Loucy (cell line): ENCODE measurements around the gene MEN1.

Experiments used
- EZH2phosphoT487 ChIP-seq: fragments of 200-600 bp; IDR thresholded peaks from 2 replicates; pipeline ENCODE4 v1.6.1; 2018; ENCODE audit warnings: antibody characterized with exemption, mild to moderate bottlenecking, moderate library complexity, borderline replicate concordance
- TF ChIP-seq, protein P1 (sequence below): fragments of 200-600 bp; sonication (generic); conservative IDR thresholded peaks from 2 replicates; pipeline ENCODE4 v1.5.1; 2014; ENCODE audit warnings: mild to moderate bottlenecking, antibody characterized with exemption, low read length

DNA sequence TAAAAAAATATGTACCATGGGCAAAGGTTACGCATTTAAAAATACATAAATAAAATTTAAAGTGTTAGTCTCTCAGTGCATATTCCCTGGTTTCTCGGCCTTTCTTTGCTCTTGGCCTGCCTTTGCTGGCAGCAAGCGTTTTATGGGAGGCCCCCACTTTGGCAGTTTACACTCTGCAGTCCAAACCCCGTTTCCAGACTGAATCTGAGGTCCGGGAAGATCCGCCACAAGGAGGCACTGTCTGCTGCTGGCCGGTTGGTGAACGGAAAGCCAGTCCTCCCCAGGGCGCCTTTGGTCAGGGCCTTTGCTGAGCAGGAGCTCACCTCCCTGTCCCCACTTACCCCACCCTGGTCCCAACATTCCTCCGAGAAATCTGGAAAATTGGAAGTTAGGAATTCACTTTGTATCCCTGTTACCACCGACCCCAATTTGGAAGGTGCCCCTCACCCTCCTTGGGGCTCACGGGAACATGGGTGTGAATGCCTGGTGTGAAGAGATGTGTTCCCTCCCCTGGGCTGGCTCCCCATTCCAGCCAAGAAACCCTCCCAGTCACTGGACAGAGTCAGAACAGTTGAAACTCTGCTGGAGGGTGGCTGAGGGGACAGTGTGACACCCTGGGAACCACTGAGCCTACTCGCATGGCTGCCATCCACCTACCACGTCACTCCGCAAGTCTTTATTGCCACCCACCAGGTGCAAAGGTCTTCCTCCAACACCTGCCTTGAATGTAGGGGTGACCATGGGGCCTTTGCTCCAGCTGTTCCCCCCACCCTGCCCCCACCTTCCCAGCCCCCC lies 22.6 kb downstream of the MEN1 start:
- TF ChIP-seq, protein P1, sequence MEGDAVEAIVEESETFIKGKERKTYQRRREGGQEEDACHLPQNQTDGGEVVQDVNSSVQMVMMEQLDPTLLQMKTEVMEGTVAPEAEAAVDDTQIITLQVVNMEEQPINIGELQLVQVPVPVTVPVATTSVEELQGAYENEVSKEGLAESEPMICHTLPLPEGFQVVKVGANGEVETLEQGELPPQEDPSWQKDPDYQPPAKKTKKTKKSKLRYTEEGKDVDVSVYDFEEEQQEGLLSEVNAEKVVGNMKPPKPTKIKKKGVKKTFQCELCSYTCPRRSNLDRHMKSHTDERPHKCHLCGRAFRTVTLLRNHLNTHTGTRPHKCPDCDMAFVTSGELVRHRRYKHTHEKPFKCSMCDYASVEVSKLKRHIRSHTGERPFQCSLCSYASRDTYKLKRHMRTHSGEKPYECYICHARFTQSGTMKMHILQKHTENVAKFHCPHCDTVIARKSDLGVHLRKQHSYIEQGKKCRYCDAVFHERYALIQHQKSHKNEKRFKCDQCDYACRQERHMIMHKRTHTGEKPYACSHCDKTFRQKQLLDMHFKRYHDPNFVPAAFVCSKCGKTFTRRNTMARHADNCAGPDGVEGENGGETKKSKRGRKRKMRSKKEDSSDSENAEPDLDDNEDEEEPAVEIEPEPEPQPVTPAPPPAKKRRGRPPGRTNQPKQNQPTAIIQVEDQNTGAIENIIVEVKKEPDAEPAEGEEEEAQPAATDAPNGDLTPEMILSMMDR = peak; percentile 85
- TF ChIP-seq EZH2phosphoT487 = no peak
